ELR (cell line): Measurements from ENCODE around the gene GIT1.

ENCODE experiments used
- DNase-seq: peaks from one replicate; pipeline ENCODE4 v3.0.0-alpha.2; 2015; ENCODE audit warnings: low read depth

Gene GIT1

GRCh38 chr17:29589524-29590410 is at the start of gene GIT1:
GIT1 (minus strand) TSS chr17:29589648; CDS start chr17:29589378, 270 bp downstream.
- peak; percentile 91 for DNase-seq

GRCh38 chr17:29633886-29634285 is 44.4 kb upstream of the GIT1 start:
- DNase-seq: no peak

GRCh38 chr17:29630630-29631193 is 41.3 kb upstream of the GIT1 start:
- no peak for DNase-seq

GRCh38 chr17:29629839-29630238 is 40.4 kb upstream of the GIT1 start:
- DNase-seq: no peak

- DNase-seq: no peak
Observed at GRCh38 chr17:29628644-29629043, 39.2 kb upstream of the GIT1 start.

- DNase-seq: no peak
Observed at GRCh38 chr17:29627951-29628350, 38.5 kb upstream of the GIT1 start.

- DNase-seq: peak; percentile 48
Observed at GRCh38 chr17:29625037-29625750, 35.7 kb upstream of the GIT1 start.

GRCh38 chr17:29624586-29624985 is 35.1 kb upstream of the GIT1 start:
- no peak for DNase-seq

- no peak for DNase-seq
Observed at GRCh38 chr17:29623283-29623647, 33.8 kb upstream of the GIT1 start.

GRCh38 chr17:29622337-29623282 is 33.2 kb upstream of the GIT1 start, which contains the start of gene CORO6:
CORO6 (minus strand) TSS chr17:29622912; CDS start chr17:29621421, 1,491 bp downstream.
- DNase-seq: peak; percentile 60

GRCh38 chr17:29621751-29622194 is 32.3 kb upstream of the GIT1 start:
- no peak for DNase-seq

- no peak for DNase-seq
Observed at GRCh38 chr17:29620779-29621500, 31.5 kb upstream of the GIT1 start.

- peak; percentile 71 for DNase-seq
Observed at GRCh38 chr17:29620271-29620670, 30.8 kb upstream of the GIT1 start.

- DNase-seq: peak; percentile 47
Observed at GRCh38 chr17:29619251-29619650, 29.8 kb upstream of the GIT1 start.

GRCh38 chr17:29618272-29619065 is 29.0 kb upstream of the GIT1 start:
- no peak for DNase-seq

- peak; percentile 53 for DNase-seq
Observed at GRCh38 chr17:29617481-29618271, 28.2 kb upstream of the GIT1 start.

- peak; percentile 65 for DNase-seq
Observed at GRCh38 chr17:29617125-29617480, 27.7 kb upstream of the GIT1 start.

- no peak for DNase-seq
Observed at GRCh38 chr17:29616300-29617048, 27.0 kb upstream of the GIT1 start.
